Testis (tissue), 2 donors: ENCODE measurements around the gene GPR162.

Experiments
- POLR2A ChIP-seq: fragments of 450-650 bp; IDR thresholded peaks from one replicate; pipeline ENCODE4 v1.6.1; 2017; ENCODE audit warnings: antibody characterized with exemption, mild to moderate bottlenecking, moderate library complexity
- TF ChIP-seq, protein P1 (sequence below), 3 experiments: fragments of 450-650 bp in 2 of 3; fragments of 200-600 bp in 1 of 3; sonication (generic) in 1 of 3; IDR thresholded peaks; one replicate each; pipeline ENCODE4 v1.5.1; 2016 to 2019; ENCODE audit warnings: antibody characterized with exemption in 3 of 3, mild to moderate bottlenecking in 2 of 3, moderate library complexity in 1 of 3

DNA sequence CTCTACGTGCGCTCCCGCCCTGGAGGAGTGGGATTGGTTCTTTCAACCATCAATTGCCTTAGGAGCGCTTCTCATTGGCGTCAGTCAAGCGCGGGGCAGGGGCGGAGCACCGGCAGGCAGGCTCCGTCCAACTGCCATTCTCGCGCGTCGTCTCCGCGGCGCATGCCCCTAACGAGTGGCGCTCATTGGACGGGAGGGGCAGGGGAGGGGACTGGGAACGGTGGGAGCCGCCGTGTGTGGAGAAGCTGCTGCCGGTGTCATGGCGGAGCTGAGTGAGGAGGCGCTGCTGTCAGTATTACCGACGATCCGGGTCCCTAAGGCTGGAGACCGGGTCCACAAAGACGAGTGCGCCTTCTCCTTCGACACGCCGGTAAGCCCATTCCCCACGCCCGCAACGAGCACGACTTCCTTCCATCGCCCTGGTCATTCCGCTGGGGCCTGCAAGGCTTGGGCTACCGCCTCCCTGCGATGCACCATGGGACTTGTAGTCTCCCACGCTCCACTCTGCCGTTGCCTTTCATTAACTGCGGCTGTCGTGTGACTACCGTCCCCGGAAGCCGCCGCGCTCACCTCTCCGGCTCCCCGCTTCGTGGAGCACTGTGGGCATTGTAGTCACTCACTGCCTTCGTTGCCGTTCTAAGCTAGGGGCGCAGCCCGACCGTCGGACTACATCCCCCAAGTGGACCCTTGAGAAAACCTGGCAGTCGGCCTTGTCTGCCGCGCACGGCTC lies 30.5 kb downstream of the GPR162 start, which contains the start of gene USP5:
- no peak for TF ChIP-seq POLR2A
- TF ChIP-seq, protein P1, sequence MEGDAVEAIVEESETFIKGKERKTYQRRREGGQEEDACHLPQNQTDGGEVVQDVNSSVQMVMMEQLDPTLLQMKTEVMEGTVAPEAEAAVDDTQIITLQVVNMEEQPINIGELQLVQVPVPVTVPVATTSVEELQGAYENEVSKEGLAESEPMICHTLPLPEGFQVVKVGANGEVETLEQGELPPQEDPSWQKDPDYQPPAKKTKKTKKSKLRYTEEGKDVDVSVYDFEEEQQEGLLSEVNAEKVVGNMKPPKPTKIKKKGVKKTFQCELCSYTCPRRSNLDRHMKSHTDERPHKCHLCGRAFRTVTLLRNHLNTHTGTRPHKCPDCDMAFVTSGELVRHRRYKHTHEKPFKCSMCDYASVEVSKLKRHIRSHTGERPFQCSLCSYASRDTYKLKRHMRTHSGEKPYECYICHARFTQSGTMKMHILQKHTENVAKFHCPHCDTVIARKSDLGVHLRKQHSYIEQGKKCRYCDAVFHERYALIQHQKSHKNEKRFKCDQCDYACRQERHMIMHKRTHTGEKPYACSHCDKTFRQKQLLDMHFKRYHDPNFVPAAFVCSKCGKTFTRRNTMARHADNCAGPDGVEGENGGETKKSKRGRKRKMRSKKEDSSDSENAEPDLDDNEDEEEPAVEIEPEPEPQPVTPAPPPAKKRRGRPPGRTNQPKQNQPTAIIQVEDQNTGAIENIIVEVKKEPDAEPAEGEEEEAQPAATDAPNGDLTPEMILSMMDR (IDR thresholded peaks at IDR 0.05): peak in 1 of 3 experiments; percentile 17
